GM18502 (cell line): ENCODE results near the gene ESR1.
"Not testable (repeated sequence)": the region's sequence is repeated elsewhere in the genome, so short reads cannot be mapped to it uniquely, and the experiment has no call there.

Experiments
- ATAC-seq: cut with Tn5 transposase; IDR thresholded peaks from one replicate; pipeline ENCODE4 v1.9.1; 2021; ENCODE audit warnings: mild to moderate bottlenecking; ENCODE audit not compliant: unreplicated experiment, poor library complexity

The ESR1 gene

GRCh38 chr6:151811081-151811480, 3.6 kb downstream of the ESR1 start:
- no peak for ATAC-seq

GRCh38 chr6:151813858-151814257, 6.4 kb downstream of the ESR1 start:
- no peak for ATAC-seq

- no peak for ATAC-seq
Observed at GRCh38 chr6:151814614-151815013, 7.1 kb downstream of the ESR1 start.

- ATAC-seq: peak; percentile 99
Observed at GRCh38 chr6:151822252-151823111, 15.0 kb downstream of the ESR1 start.

GRCh38 chr6:151826517-151827142, 19.1 kb downstream of the ESR1 start:
- ATAC-seq: no peak

GRCh38 chr6:151832710-151833109, 25.2 kb downstream of the ESR1 start:
- no peak for ATAC-seq

- no peak for ATAC-seq
Observed at GRCh38 chr6:151835396-151835795, 27.9 kb downstream of the ESR1 start.

GRCh38 chr6:151837223-151837622, 29.7 kb downstream of the ESR1 start:
- no peak for ATAC-seq

GRCh38 chr6:151842816-151843215, 35.3 kb downstream of the ESR1 start:
- ATAC-seq: no peak

GRCh38 chr6:151847064-151847463, 39.6 kb downstream of the ESR1 start:
- no peak for ATAC-seq

- ATAC-seq: no peak
Observed at GRCh38 chr6:151850479-151851003, 43.1 kb downstream of the ESR1 start.

GRCh38 chr6:151858294-151858693, 50.8 kb downstream of the ESR1 start:
- ATAC-seq: no peak

- no peak for ATAC-seq
Observed at GRCh38 chr6:151862461-151862860, 55.0 kb downstream of the ESR1 start.

- ATAC-seq: not testable (repeated sequence)
Observed at GRCh38 chr6:151867361-151867869, 59.9 kb downstream of the ESR1 start.

- ATAC-seq: no peak
Observed at GRCh38 chr6:151869345-151869744, 61.9 kb downstream of the ESR1 start.

GRCh38 chr6:151869787-151870186, 62.3 kb downstream of the ESR1 start:
- no peak for ATAC-seq

GRCh38 chr6:151870375-151870774, 62.9 kb downstream of the ESR1 start:
- no peak for ATAC-seq

GRCh38 chr6:151875524-151875923, 68.0 kb downstream of the ESR1 start:
- no peak for ATAC-seq

GRCh38 chr6:151876122-151876521, 68.6 kb downstream of the ESR1 start:
- no peak for ATAC-seq

GRCh38 chr6:151877458-151877857, 70.0 kb downstream of the ESR1 start:
- ATAC-seq: no peak

GRCh38 chr6:151881231-151881630, 73.7 kb downstream of the ESR1 start:
- ATAC-seq: no peak
